ENCODE results near the gene NINJ1.

Gene NINJ1

DNA sequence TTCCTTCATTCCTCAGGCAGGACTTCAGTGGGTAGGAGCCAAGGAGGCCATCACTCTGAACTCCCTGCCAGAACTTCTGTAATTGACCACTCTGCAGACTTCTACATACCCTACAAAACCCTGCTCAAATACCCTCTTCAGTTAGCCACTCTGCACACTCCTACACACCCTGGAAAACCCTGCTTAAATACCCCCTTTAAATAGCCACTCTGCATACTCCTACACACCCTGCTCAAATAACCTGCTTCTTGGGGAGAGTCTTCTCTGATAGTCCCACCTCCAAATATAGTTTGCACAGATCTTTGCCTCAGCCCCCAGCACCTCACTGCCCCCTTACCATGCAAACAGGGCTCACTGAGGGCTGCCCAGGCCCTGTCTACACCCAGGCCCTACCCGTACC is 56.7 kb downstream of the NINJ1 start:
- no peak overlapping the region for H3K27ac ChIP-seq (ENCODE audit: low read depth, low read length)
- H2BK12ac ChIP-seq (ENCODE audit: low read length), result no peak overlapping the region
- no peak overlapping the region for H3K23ac ChIP-seq (ENCODE audit: low read length)
- H3K36me3 ChIP-seq (ENCODE audit: control insufficient read depth in 1 of 2, insufficient read depth in 2 of 2, low read length in 2 of 2), result no peaks in the 10 kb centered on the region
- WGBS (ENCODE audit: extremely low coverage, insufficient coverage, insufficient read length), result no CpG with 5 or more reads among the region's 1 CpG
- H2AFZ ChIP-seq (ENCODE audit: insufficient read depth, low read length, poor library complexity), result no peak overlapping the region
- no peaks in the 10 kb centered on the region for H3K79me1 ChIP-seq (ENCODE audit: low read length)
- no peak overlapping the region for H4K91ac ChIP-seq (ENCODE audit: low read depth, low read length)
- no peak overlapping the region for H4K8ac ChIP-seq (ENCODE audit: low read depth, low read length)
- no peaks in the 10 kb centered on the region for H3K4me1 ChIP-seq (ENCODE audit: control insufficient read depth in 1 of 2, insufficient read depth in 2 of 2, low read length in 2 of 2)
- no peaks in the 10 kb centered on the region for H3K27me3 ChIP-seq (ENCODE audit: insufficient read depth, low read length)
- no peak for DNase-seq
- H2BK120ac ChIP-seq (ENCODE audit: insufficient read depth, low read length, poor library complexity), result no peak overlapping the region
- no peaks in the 10 kb centered on the region for H3K79me2 ChIP-seq (ENCODE audit: control insufficient read depth, insufficient read depth, low read length, poor library complexity)
- H3K14ac ChIP-seq (ENCODE audit: low read length), result no peak overlapping the region
- no peak overlapping the region for H3K9ac ChIP-seq (ENCODE audit: low read length)
- no peak overlapping the region for H4K12ac ChIP-seq (ENCODE audit: low read depth, low read length)
- no peak overlapping the region for H3K4ac ChIP-seq (ENCODE audit: low read depth, low read length)
- H3K4me2 ChIP-seq (ENCODE audit: low read length), result no peak overlapping the region
- H3K9me3 ChIP-seq (ENCODE audit: insufficient read depth, low read depth, low read length), result no peaks in the 10 kb centered on the region
- H3K4me3 ChIP-seq (ENCODE audit: low read depth, low read length), result no peak overlapping the region
- H3K18ac ChIP-seq (ENCODE audit: low read length), result no peak overlapping the region
- H2AK5ac ChIP-seq (ENCODE audit: low read length), result no peak overlapping the region
- H2BK5ac ChIP-seq (ENCODE audit: low read depth, low read length, poor library complexity), result no peak overlapping the region

DNA sequence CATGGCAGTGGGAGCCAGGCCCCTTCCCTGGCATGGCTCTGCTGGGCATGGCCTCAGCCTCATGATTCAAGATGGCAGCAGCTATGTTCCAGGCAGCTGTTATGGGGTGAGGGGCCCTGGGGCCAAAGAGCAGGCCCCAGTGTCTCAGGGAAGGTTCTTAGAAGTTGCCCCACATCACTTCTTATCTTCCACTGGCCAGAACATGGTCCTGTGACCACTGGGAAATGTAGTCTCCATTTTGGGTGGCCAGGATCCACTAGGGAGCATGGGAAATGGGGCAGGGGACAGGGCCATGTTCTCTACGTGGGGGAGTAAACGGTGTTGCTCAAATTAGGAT is 57.3 kb downstream of the NINJ1 start:
- H3K4me3 ChIP-seq (ENCODE audit: low read depth, low read length), result no peak overlapping the region
- H3K4ac ChIP-seq (ENCODE audit: low read depth, low read length), result no peak overlapping the region
- no peak overlapping the region for H3K14ac ChIP-seq (ENCODE audit: low read length)
- H4K91ac ChIP-seq (ENCODE audit: low read depth, low read length), result no peak overlapping the region
- no peaks in the 10 kb centered on the region for H3K27me3 ChIP-seq (ENCODE audit: insufficient read depth, low read length)
- no peaks in the 10 kb centered on the region for H3K79me2 ChIP-seq (ENCODE audit: control insufficient read depth, insufficient read depth, low read length, poor library complexity)
- H3K9ac ChIP-seq (ENCODE audit: low read length), result no peak overlapping the region
- H2AK5ac ChIP-seq (ENCODE audit: low read length), result no peak overlapping the region
- H3K18ac ChIP-seq (ENCODE audit: low read length), result no peak overlapping the region
- H3K36me3 ChIP-seq (ENCODE audit: control insufficient read depth in 1 of 2, insufficient read depth in 2 of 2, low read length in 2 of 2), result no peaks in the 10 kb centered on the region
- no peak overlapping the region for H3K27ac ChIP-seq (ENCODE audit: low read depth, low read length)
- no peaks in the 10 kb centered on the region for H3K9me3 ChIP-seq (ENCODE audit: insufficient read depth, low read depth, low read length)
- no peak for DNase-seq
- H4K8ac ChIP-seq (ENCODE audit: low read depth, low read length), result no peak overlapping the region
- H3K4me2 ChIP-seq (ENCODE audit: low read length), result no peak overlapping the region
- H4K12ac ChIP-seq (ENCODE audit: low read depth, low read length), result no peak overlapping the region
- no peaks in the 10 kb centered on the region for H3K4me1 ChIP-seq (ENCODE audit: control insufficient read depth in 1 of 2, insufficient read depth in 2 of 2, low read length in 2 of 2)
- no peak overlapping the region for H3K23ac ChIP-seq (ENCODE audit: low read length)
- H2BK120ac ChIP-seq (ENCODE audit: insufficient read depth, low read length, poor library complexity), result no peak overlapping the region
- H3K79me1 ChIP-seq (ENCODE audit: low read length), result no peaks in the 10 kb centered on the region
- no peak overlapping the region for H2BK5ac ChIP-seq (ENCODE audit: low read depth, low read length, poor library complexity)
- no CpG with 5 or more reads among the region's 2 CpGs for WGBS (ENCODE audit: extremely low coverage, insufficient coverage, insufficient read length)
- H2AFZ ChIP-seq (ENCODE audit: insufficient read depth, low read length, poor library complexity), result no peak overlapping the region
- no peak overlapping the region for H2BK12ac ChIP-seq (ENCODE audit: low read length)

DNA sequence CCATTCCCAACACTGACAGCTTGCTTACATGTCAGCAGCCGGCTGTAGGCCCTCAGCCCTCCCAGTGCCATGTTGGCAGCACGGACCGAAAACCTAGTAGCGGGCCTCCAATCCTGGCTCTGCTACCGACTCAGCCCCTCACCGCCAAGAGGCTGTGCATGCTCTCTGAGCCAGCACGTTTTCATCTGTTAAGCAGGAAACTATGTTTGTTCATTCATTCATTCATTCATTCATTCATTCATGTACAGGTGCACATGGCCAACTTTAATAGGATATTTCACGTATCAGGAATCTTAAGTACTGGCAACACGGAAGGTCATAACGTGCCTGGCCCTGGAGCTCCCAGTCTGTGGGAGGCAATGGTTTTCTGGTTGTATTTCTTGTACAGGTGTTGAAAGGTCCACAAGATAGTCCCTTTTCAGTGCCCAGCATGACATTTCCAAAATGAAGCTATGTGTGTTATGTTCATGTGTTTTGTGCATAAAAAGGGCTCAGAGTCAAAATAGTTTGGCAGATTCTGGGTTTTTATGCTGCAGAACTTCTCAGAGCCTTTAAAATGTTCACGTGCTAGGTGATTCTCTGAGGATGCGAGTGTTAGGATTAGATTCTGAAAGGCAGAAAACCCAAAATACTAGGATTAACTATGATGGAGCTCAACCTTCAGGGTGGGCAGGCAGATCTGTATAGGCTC is 57.8 kb downstream of the NINJ1 start:
- H3K9me3 ChIP-seq (ENCODE audit: insufficient read depth, low read depth, low read length), result no peaks in the 10 kb centered on the region
- no peaks in the 10 kb centered on the region for H3K79me1 ChIP-seq (ENCODE audit: low read length)
- no peaks in the 10 kb centered on the region for H3K27me3 ChIP-seq (ENCODE audit: insufficient read depth, low read length)
- H2AK5ac ChIP-seq (ENCODE audit: low read length), result no peak overlapping the region
- no peak overlapping the region for H2BK120ac ChIP-seq (ENCODE audit: insufficient read depth, low read length, poor library complexity)
- no peak overlapping the region for H3K14ac ChIP-seq (ENCODE audit: low read length)
- H4K8ac ChIP-seq (ENCODE audit: low read depth, low read length), result no peak overlapping the region
- H3K79me2 ChIP-seq (ENCODE audit: control insufficient read depth, insufficient read depth, low read length, poor library complexity), result no peaks in the 10 kb centered on the region
- H3K4ac ChIP-seq (ENCODE audit: low read depth, low read length), result no peak overlapping the region
- no peak overlapping the region for H3K4me2 ChIP-seq (ENCODE audit: low read length)
- H4K91ac ChIP-seq (ENCODE audit: low read depth, low read length), result no peak overlapping the region
- H3K4me3 ChIP-seq (ENCODE audit: low read depth, low read length), result no peak overlapping the region
- no peak for DNase-seq
- H3K27ac ChIP-seq (ENCODE audit: low read depth, low read length), result no peak overlapping the region
- H3K4me1 ChIP-seq (ENCODE audit: control insufficient read depth in 1 of 2, insufficient read depth in 2 of 2, low read length in 2 of 2), result no peaks in the 10 kb centered on the region
- H3K23ac ChIP-seq (ENCODE audit: low read length), result no peak overlapping the region
- no peak overlapping the region for H3K9ac ChIP-seq (ENCODE audit: low read length)
- WGBS (ENCODE audit: extremely low coverage, insufficient coverage, insufficient read length), result no CpG with 5 or more reads among the region's 12 CpGs
- H2BK5ac ChIP-seq (ENCODE audit: low read depth, low read length, poor library complexity), result no peak overlapping the region
- H3K18ac ChIP-seq (ENCODE audit: low read length), result no peak overlapping the region
- no peaks in the 10 kb centered on the region for H3K36me3 ChIP-seq (ENCODE audit: control insufficient read depth in 1 of 2, insufficient read depth in 2 of 2, low read length in 2 of 2)
- no peak overlapping the region for H4K12ac ChIP-seq (ENCODE audit: low read depth, low read length)
- H2AFZ ChIP-seq (ENCODE audit: insufficient read depth, low read length, poor library complexity), result no peak overlapping the region
- H2BK12ac ChIP-seq (ENCODE audit: low read length), result no peak overlapping the region

DNA sequence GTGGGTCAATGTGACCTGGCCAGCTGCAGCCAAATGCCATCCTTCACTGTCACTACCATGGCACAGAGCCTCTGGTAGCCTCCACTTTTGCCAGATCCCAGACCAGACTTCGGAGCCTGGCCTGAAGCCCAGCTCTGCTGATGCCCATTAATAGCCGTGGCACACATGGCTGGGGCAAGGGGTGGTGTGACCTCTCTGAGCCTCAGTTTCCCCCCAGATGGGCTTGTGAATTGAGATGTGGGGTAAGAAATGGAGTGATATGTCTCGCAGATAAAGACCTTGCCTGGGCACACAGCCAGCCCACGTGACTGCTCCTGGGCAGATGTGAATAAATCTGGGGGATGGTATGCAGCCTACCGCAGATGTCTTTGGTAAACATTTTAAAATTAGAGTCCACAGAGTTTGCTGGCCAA is 61.7 kb downstream of the NINJ1 start:
- Histone ChIP-seq H2BK120ac (ENCODE audit: insufficient read depth, low read length, poor library complexity) (no peak overlapping the region), H3K23ac (ENCODE audit: low read length) (no peak overlapping the region), H3K14ac (ENCODE audit: low read length) (no peak overlapping the region), H3K9ac (ENCODE audit: low read length) (no peak overlapping the region), H2BK5ac (ENCODE audit: low read depth, low read length, poor library complexity) (no peak overlapping the region), H3K9me3 (ENCODE audit: insufficient read depth, low read depth, low read length) (no peaks in the 10 kb centered on the region), H3K4me2 (ENCODE audit: low read length) (no peak overlapping the region), H4K8ac (ENCODE audit: low read depth, low read length) (no peak overlapping the region), H2BK12ac (ENCODE audit: low read length) (no peak overlapping the region), H3K4me3 (ENCODE audit: low read depth, low read length) (no peak overlapping the region), H3K36me3 (ENCODE audit: control insufficient read depth in 1 of 2, insufficient read depth in 2 of 2, low read length in 2 of 2) (no peaks in the 10 kb centered on the region), H3K4ac (ENCODE audit: low read depth, low read length) (no peak overlapping the region), H3K4me1 (ENCODE audit: control insufficient read depth in 1 of 2, insufficient read depth in 2 of 2, low read length in 2 of 2) (no peaks in the 10 kb centered on the region), H4K12ac (ENCODE audit: low read depth, low read length) (no peak overlapping the region), H3K27ac (ENCODE audit: low read depth, low read length) (no peak overlapping the region), H2AK5ac (ENCODE audit: low read length) (no peak overlapping the region), H4K91ac (ENCODE audit: low read depth, low read length) (no peak overlapping the region), H3K79me1 (ENCODE audit: low read length) (no peaks in the 10 kb centered on the region), H3K79me2 (ENCODE audit: control insufficient read depth, insufficient read depth, low read length, poor library complexity) (no peaks in the 10 kb centered on the region), H3K18ac (ENCODE audit: low read length) (no peak overlapping the region), H3K27me3 (ENCODE audit: insufficient read depth, low read length) (no peaks in the 10 kb centered on the region), H2AFZ (ENCODE audit: insufficient read depth, low read length, poor library complexity) (no peak overlapping the region)
- no peak for DNase-seq
- whole genome bisulfite sequencing (ENCODE audit: extremely low coverage, insufficient coverage, insufficient read length), result no CpG with 5 or more reads among the region's 5 CpGs
